Suprapubic skin (tissue), 4 donors: ENCODE results near the gene APBB3.

ENCODE experiments used
- POLR2A ChIP-seq, 2 donors: fragments of 450-650 bp; IDR thresholded peaks; one replicate each; pipeline ENCODE4 v1.6.1; 2017; ENCODE audit warnings: antibody characterized with exemption in 2 of 2, mild to moderate bottlenecking in 2 of 2, moderate library complexity in 2 of 2
- POLR2AphosphoS5 ChIP-seq, 3 donors: sonication (generic); formaldehyde crosslinking; IDR thresholded peaks; one replicate each; pipeline ENCODE4 v1.6.1; 2017; ENCODE audit warnings: antibody characterized with exemption in 3 of 3

DNA sequence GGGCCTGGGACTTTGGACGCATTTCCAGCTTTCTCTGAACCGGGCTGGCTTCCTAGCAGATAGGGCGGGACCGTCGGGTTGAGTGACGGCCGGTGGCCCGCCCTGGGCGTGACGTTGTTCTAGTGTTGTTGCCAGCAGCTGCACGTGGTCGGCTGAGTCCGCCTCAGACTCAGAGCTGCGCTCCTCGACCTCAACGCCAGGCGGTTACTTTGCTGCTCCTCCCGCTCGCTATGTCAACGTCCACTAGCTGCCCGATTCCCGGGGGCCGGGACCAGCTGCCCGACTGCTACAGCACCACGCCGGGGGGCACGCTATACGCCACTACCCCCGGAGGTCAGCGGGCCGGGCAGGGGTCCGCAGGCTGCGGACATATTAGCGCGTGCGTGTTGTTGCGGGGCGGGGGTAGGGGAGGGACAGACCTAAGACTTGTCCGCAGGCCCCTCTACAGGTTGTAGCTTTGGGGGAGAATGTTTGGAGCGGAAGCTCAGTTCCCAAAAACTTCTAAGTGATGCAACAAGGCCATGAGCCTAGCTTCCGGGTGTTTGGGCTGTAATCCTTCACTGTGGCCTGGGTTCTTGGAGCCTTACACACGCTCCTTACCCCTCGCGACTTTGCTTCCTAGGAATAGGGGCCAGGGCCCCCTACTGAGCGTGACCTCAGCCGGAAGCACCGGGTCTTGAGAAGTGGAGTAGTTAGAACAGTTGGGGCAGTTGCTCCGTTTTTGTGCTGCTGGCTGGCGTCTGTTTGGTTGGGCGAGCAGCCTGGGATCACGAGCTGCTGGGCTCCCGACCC is 16.7 kb downstream of the APBB3 start, which contains the start of gene EIF4EBP3:
- TF ChIP-seq POLR2AphosphoS5 (IDR thresholded peaks at IDR 0.05), result peak; percentile 33 to 90 (median 89)
- TF ChIP-seq POLR2A (IDR thresholded peaks at IDR 0.05), result peak; percentile 46 to 83
